Left kidney (tissue), 2 donors: ENCODE results near the gene PTPRM. TPM values are rescaled to one million over a fixed set of nuclear protein-coding genes. Genes with fewer than 3 reads are reported as not detected.

Experiments used
- DNase-seq: peaks from one replicate; pipeline ENCODE4 v3.0.0-alpha.2; 2013
- polyA plus RNA-seq: library from polyadenylated mRNA; unstranded; fragments of 120-200 nt; gene quantifications from one replicate; pipeline ENCODE4 v1.2.1, GENCODE V29; 2013; ENCODE audit not compliant: insufficient read length

PTPRM gene
- polyA plus RNA-seq, 1 donor, result 107 TPM

DNA sequence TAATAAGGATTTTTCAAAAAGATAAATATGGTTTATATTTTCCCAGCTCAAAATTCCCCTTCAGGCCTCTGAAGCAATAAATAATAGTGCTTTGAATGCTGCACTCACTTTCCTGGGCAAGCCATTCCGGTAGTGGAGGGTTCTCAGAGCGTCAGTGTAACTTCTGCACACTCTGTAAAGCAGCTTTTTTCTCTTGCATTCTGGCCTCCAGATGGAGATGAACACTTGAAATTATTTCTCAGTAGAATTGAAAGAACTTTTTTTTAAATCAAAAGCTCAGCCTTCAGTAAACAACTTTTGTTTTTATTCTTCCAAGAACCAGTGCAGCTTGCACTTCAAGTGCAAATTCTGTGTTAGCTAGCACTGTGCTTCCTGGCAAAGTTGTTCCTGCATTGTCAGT, 761.0 kb downstream of the PTPRM start:
- DNase-seq, result no peak

DNA sequence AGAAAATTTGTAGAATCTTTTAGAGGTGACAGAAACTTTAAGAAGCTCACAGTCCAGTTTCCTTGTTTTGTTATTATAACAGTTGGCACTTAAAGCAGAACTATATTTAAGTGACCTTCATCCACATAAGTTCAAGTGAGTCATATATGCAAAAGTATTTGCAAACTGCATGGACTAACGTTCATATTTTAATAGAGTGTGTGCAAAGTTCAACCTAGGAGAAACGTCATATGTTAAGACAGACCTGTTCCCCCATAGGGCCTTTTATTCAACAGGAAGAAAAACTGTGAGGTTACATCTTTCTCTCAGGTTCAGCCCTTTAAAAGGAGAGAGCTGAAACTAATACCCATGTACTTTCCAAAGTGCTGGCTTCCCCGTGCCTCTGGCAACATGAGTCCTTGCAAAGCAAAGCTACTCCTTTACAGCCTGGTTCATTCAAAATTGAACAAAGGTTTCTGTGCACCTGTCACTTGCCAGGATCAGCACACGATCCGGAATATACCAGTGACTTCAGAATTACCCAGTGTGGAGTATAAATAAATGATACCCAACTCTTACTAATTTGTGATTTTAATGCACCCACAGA, 762.2 kb downstream of the PTPRM start:
- no peak for DNase-seq

DNA sequence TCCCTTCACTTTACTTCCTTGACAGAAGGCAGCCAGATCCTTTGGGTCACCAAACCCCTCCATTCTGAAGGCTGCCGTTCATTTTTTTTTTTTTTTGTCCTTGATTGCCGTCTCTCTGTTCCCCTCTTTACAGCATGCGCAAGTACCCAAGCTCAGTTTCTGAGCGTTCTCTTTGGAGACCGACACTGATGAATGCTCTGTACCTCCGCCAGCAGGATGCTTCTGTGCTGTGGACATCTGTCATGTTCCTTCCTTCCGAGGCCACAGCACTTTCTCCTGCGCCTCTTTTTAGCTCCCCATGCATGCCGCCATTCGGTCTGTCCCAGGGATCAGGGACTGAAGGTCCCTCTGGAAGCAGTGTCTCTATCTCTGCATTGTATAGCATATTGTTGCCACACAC, 763.5 kb downstream of the PTPRM start:
- DNase-seq, result no peak

DNA sequence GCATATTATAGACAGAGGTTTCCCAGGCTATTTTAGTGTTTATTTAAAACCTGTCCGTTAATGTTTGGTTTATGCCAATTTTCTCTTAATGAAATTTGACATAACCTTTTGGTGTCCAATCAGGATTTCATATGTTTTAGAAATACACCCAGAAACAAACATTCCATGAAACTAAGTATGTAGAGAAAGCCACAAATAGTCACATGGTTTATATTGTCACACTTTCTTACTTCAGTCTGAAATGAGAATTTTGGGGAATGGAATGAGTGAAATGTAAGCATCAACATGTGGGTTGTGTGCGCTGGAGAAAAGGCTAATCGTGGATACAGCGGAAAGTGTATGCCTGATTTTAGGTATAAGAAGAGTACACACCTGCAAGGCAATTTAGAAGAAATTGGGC, 765.2 kb downstream of the PTPRM start:
- DNase-seq, result no peak

DNA sequence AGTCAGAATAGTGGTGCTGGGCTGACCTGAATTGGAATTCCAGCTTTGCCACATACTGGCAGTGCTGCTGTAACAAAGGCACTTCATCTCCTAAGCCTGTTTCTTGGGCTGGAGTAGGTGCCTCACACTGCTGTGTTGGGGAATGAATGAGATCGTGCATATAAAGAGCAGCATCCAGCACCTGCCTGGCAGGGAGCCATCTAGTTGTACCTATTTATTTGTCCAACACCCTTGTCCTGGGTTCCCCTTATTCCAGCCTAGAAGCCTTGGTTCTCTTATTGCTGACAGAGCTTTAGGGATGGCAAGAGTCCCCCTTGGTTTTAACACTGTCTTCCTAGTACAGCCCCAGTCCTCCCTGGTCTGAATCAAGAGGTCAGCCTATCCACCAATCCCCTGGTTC, 766.8 kb downstream of the PTPRM start:
- DNase-seq, result no peak

DNA sequence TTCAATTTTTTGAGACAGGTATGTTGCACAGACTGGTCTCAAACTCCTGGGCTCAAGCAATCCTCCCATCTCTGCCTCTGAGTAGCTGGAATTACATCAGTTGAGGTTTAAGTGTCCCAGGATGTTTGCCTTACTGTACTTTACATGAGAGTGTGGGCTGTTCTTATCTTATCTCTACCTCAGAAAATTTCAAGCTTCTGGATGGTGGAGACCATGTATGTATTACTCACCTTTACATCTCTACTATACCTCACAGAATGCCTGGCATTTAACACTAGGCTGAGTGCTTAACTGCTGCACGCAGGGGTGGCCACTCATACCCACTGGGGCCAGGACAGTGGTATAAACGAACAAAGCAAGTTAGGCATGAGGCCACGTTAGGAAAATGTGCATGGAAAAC, 770.1 kb downstream of the PTPRM start:
- no peak for DNase-seq

DNA sequence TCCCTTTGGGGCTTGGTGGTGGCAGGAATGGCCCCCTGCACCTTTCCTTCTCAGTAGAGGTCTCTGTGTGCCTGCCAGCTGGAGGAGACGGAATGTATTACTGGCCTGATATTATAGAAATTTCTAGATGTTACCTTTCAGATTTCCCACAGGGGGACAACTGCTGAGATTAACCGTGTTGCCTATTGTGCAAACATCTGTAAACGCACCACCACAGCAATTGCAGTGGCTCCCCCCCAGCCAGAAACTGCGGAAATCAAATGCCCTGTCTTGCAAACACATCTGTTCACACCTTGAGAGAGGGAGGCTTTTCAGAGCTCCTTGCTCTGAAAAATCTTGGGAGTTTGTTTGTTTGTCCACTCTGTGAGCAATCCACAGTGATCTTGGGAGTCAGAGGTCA, 772.1 kb downstream of the PTPRM start:
- no peak for DNase-seq

DNA sequence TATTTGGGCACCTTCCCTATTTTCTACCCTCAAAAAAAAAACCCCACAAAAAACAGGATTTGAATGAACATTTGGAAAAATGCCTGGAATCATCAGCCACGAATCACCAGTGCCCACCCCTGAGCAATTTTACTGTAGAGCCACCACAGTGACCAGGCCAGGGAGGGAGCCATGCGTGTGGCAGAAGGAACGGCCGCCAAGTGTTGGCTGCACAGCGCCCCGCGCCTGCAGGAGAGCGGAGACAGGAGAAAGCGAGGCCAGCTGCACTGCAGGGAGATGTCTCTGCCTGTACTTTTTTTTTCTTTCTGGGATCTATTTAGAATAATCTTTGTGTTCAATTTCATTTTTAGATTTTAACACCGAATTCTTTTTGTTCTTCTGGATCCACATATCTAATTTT, 772.8 kb downstream of the PTPRM start:
- no peak for DNase-seq

DNA sequence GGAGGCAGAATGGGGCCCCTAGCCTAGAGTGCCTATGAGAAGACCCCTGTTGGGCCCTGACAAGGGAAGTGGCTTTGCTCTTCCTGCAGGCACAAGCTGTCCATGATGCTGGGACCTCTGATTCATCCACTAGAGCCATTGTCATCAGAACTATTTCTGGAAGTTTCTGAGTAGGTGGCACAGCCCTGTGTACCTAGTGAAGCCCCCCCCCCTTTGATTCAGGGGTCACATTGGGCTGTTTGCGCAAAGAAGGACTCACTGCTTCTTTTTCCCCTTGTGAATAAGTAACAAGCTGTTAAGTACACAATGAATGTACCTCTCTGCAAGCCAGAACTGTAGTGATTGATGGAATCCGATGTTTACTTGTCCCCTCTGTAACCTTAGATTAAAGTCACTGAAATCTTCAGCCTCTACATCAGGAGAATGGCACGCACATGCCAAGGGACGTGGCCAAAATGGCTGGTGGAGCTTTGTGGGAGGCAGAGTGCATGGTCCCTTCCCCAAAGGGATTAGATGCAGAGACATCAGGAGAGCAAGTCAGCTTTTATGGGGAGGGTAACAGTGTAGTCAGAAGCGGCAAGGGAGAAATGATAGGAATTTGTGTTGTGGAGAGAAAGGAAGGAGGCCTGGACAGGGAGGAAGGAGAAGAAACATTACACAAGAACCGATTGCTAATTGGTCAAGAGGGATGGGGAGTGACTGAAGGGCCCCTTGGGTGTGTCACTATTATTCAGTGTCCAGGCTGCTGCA, 774.5 kb downstream of the PTPRM start:
- DNase-seq, result peak; percentile 35

DNA sequence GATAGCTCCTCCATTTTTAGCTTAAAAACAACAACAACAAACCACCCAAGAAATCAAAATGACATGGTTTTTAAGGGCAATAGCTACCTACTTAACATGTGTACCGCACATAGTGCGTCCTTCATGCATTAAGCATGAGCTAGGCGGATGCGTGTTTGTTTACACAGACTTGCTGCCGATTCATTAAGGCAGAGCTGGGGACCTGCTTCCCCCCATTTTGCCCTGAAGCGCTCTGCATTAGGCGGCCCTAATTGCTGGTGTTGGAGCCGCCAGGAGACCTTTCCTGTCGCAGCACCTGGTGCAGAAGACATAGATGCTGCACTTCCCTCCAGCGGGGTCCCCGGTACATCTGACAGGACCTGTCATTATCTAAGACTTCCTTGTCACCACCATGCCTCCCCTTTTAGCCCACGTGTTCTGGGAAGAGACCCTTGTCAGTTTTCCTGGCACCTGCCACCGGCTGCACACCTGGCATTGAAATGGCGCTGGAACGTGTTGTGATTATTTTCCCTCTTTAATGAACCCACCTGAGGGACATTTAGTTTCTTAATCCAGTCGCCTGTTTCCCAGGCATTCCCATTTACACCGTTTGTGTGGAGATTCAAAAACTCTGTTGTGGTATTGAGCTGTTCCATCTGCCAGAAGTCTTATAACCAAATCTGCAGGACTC, 781.1 kb downstream of the PTPRM start:
- no peak for DNase-seq

DNA sequence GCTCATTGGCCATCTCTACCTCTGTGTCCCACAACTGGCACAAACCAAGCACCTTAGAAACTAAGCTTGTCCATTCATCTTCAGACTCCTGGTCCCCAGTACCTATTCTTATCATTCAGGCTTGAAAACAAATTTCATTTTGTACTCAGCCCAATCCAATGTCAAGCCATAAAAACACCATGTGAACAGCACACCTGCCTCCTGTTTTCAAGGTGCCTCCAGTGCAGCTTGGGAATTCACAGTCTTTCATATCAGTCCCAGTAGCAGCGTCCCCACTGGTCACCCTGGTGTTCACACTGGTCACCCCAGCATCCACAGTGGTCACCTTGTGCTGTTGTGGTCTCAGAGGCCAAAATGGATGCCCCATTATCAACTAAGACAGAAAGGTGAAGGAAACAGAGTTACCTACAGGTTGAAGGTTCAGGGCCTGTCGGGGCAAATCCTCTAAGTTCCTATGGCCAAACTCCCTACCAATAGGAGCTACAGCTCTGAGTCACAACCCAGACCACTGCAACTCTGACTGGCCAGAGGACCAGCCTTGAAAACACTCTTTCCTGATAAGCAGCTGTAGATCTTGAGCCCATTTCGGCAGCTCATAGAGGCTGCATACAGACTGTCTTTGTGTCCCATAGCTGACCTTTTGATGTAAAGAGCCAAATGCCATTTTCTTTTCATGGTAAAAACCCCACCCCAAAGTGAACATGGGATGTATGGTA, 782.6 kb downstream of the PTPRM start:
- DNase-seq, result no peak

DNA sequence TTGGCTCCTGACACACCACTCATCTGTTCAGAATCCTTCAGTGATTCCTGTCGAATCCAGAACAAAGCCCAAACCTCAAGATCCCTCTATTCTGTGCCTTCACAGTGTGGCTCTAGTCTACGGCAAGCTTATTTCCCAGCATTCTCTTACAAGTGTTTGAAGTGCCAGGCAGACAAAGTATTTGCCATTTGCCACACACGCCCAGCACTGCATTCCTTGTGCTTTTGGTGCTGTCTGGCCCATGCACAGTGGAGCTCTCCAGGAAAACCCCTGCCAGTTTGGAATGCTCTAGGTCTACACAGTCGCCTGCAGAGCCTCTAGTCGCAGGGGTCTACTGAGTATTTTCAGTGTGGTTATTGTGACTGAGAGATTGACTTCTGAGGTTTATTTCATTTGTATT, 783.5 kb downstream of the PTPRM start:
- no peak for DNase-seq

DNA sequence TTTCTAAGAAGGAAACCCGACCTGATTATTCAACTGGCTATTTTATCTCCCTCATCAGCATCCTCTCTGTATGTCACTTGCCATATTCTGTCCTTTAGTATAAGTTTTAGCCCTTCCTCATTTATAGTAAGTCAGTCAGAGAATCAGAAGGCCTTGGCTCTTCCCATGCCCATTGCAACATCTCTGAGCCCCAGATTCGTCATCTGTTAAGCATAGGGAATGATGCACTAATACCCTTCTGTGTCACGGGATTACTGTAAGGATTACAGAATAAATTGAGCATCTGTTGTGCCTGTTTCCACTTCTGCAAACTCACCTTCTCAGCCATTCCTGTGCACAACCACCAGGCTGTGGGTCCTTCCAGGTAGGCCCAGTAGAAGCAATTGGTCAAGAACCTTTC, 784.0 kb downstream of the PTPRM start:
- DNase-seq, result no peak

DNA sequence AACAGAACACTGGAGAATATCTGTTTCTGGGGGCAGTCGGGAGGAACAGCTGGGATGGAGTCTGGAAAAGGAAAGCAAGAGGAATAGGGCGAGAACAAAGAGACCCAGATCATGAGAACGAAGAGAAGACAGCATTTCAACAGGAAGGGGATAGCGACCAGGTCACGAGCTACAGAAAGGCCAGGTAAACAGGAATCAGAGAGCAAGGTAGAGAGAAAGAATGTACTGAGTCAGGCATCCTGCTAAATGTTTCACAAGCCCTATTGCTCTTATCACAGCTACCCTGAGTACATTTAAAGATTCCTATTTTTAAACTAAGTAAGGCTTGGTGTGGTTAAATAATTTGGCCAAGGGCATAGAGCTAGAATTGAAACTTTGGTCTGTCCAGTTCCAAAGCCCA, 787.2 kb downstream of the PTPRM start:
- no peak for DNase-seq

DNA sequence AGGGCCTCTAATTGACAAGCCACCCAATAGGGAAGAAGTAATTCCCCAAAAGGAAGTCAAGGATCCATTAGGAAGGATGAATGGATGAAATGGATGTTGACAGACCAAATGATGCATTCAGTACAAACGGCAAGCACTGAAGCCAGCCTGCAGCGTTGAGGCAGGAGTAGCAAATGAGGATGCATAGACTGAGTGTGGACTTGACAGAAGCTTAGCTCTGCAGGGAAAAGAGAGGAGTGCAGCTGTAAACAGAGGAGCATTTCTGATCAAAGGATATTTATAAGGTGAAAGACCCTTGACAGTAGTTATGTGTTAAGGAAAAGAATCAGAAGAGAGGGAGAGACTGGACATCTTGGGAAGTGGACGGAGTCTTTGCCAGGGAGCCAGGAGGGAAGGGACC, 788.9 kb downstream of the PTPRM start:
- DNase-seq, result no peak

DNA sequence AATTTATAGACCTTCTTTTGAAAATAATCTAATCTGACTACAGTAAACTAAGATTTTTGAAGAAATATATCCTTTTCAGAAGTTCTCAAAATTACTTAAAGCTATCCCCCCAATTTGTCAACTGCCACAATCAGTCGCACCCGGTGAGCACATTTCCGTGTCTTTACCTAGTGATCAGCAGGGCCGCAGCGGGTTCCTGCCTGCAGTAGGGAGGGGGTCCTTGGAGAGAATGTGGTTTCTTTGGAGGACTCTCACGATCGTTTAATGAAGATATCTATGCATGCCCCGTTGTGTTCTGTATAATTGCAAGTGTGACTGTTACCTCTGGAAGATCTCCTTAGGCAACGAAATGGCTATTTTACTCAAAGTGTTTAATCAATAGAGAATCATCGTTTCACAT, 790.2 kb downstream of the PTPRM start:
- no peak for DNase-seq

DNA sequence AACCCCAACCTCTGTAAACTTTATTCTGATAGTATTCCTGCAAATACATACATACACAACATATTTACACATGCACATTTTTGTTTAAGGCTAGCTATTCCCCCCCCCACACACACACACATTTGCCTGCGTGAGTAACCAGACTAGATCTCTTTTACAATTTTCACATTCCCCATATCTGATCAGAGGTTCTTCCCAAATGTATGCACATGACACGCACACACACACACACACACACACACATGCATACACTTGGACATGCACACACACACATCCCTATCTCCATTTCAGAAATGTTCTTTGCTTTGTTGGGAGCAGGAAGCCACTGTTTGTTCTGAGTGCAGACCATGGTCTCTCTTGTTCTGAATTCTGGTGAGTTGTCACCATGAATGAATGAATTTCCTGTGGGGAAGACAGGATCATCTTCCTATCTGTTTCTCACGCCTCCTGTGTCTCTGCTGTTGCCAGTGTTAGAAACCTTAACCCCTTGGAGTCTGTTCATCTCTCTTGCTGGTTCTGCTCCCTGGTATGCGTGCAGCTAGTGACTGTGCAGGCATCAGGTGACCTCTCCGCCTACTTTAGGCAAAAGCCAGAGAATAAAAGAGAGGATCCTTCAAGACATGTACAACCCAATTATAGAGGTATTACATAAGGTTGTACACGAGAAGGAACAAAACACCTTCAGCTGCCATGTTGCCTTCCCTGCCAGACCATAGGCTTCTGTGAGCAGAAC, 791.1 kb downstream of the PTPRM start:
- no peak for DNase-seq

DNA sequence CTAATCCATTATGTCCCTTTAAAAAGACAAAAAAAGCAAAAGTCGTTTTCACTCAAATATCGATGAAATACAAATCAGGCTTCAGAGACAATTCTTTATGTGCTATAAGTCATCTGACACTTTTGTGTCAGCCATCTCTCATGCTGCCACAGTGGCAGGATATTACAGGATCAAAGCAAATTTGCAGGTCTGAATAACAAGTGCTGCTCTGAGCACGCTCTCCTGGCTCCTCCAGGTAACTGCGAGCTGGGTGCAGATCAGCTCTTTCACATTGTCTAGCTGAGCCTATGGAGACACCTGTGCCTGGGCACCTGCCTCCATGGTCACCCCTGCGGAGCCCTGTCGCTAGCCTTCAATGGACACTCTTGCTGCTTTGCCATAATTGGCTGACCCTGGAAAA, 792.0 kb downstream of the PTPRM start:
- DNase-seq, result no peak

DNA sequence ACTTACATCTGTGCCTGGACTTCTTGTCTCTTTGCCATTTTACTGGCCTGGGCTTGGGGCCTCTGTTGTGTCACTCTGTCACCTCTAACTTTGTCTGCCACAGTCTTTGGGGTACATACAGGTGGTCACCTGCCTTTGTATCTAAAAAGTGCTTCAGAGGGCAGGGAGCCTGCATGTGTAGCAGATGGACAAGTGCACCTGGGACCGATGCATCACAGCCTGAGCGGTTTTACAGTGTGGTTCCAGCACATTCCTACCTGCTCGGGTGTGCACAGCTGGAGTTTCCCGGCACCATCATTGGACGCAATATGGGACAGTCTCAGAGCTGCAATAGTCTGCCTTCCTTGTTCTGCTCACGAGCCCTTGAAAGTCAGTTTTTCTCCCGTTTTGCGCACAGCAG, 792.4 kb downstream of the PTPRM start:
- DNase-seq, result no peak

DNA sequence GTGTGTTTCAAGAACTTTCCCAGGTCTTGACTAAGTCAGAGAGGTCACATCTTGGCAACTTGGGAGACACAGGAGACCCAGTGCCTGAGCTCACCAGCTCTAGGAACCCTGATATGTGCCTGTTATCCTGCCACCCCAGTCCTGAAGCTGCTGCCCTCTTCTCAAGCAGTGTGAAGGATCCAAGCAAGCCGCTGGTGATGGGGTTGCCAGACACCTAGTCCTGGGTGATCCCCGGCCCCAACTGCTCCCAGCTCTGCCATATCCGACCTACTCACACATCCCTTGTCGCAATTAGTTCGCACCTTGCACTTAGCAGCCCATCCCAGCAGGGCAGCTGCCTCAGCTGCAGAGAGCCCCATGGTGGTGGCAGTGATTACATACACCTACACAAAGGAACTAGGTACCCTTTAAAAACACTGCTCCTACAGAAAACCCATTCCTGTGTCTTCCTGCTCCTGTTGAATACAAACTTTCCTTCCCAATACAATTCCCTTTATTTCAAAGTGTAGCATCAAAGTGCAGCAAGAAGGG, 794.9 kb downstream of the PTPRM start:
- DNase-seq, result no peak

DNA sequence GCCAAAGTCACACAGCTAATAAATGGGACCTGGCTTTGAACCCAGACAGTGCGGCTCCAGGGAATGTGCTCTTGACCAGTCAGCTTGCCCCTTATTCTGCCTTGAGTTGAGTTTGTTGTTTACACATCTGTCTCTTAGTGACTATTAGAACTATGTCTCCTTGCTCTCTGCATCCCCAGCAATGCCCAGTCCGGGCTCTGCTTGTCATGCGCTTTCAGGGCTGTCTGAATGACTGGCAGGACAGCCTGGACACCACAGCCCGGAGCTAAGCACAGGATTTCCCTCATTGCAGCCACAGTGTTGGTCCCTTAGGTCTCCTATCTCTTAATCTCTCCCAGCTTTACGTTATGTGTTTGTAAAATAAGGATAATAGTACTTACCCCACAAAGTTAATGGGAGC, 795.7 kb downstream of the PTPRM start:
- no peak for DNase-seq

DNA sequence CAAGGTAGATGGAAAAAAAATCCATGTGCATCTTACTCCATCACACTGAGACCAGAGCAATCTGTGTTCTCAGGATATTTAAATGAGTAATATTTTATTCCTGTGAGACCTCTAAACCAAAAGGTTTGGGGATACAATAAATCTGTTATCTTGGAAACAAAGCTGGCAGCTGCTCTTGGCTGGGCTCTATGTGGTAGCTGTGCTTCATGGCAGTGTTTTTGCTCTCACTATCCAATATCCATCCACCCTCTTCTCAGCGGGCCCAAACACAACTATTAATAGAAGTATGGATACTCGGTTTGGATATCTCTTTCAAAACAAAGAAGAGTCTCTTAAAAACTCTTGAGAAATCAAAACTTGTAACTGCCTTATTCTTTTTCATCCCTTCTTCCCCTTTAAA, 797.3 kb downstream of the PTPRM start:
- no peak for DNase-seq
